Endothelial cell of umbilical vein (primary cell): ENCODE measurements around the gene EPHA4. TPM values are rescaled to one million over a fixed set of nuclear protein-coding genes. Genes with fewer than 3 reads are reported as not detected.

ENCODE experiments used
- BruUV-seq: library from RNA; stranded (reverse); fragments of 400-500 nt; replicated peaks from 2 replicates; lab custom pipeline; 2021; lab: Mats Ljungman, UMichigan
- CTCF ChIA-PET: fragments of 300-600, 350-600 bp; sonication (Branson Sonifier 250); formaldehyde crosslinking; loops from one replicate; lab custom pipeline; 2021; ENCODE audit warnings: antibody characterized with exemption, inconsistent platforms; lab: Charles Lee
- POLR2A ChIA-PET: fragments of 300-600, 350-600 bp; sonication (Branson Sonifier 250); formaldehyde crosslinking; loops from one replicate; lab custom pipeline; 2021; ENCODE audit warnings: antibody characterized with exemption, inconsistent platforms; lab: Charles Lee
- DNase-seq: peaks from one replicate; pipeline ENCODE4 v3.0.0-alpha.2; 2011; ENCODE audit warnings: low read depth, low spot score
- FAIRE-seq: peaks from 2 replicates; lab custom pipeline; 2011; peaks lifted over from hg19 to GRCh38; lab: Jason Lieb, UNC
- H2AFZ ChIP-seq: 2 replicates; pipeline ENCODE4 v1.6.0; 2012; ENCODE audit warnings: low read depth, low read length, control low read depth, inconsistent platforms
- H3K27ac ChIP-seq: 2 replicates; pipeline ENCODE4 v1.5.1; 2011; ENCODE audit warnings: low read depth, mild to moderate bottlenecking, control low read depth, low read length, moderate library complexity; ENCODE audit not compliant: insufficient read depth
- H3K27me3 ChIP-seq, 2 experiments: 2 replicates each; pipeline versions ENCODE4 v1.6.0 to v1.6.1; 2011; ENCODE audit warnings: low read length in 2 of 2, mixed read lengths in 1 of 2; ENCODE audit not compliant: control insufficient read depth in 2 of 2, insufficient read depth in 2 of 2
- H3K36me3 ChIP-seq, 2 experiments: 2 replicates in 1 of 2; 3 replicates in 1 of 2; pipeline ENCODE4 v1.5.1; 2011; ENCODE audit warnings: low read length in 2 of 2, mild to moderate bottlenecking in 1 of 2, moderate library complexity in 1 of 2; ENCODE audit not compliant: control insufficient read depth in 2 of 2, insufficient read depth in 2 of 2; ENCODE audit errors: extremely low read depth in 1 of 2
- H3K4me1 ChIP-seq: 3 replicates; pipeline ENCODE4 v1.5.1; 2011; ENCODE audit warnings: mild to moderate bottlenecking, low read length; ENCODE audit not compliant: control insufficient read depth, insufficient read depth; ENCODE audit errors: extremely low read depth
- H3K4me2 ChIP-seq: 2 replicates; pipeline ENCODE4 v1.6.1; 2011; ENCODE audit warnings: low read length, control low read depth, mixed read lengths; ENCODE audit not compliant: insufficient read depth
- H3K4me3 ChIP-seq, 3 experiments: fragments of 200-600 bp in 1 of 3; sonication (generic), shearing (Covaris generic) in 1 of 3; replicated peaks in 1 of 3; 2 replicates each; pipeline ENCODE4 v1.5.1; 2011 to 2016; ENCODE audit warnings: control low read depth in 3 of 3, low read length in 3 of 3, mild to moderate bottlenecking in 2 of 3, inconsistent platforms in 1 of 3, low read depth in 1 of 3, moderate library complexity in 1 of 3; ENCODE audit not compliant: insufficient read depth in 1 of 3
- H3K79me2 ChIP-seq: 2 replicates; pipeline ENCODE4 v1.6.0; 2012; ENCODE audit warnings: low read length, inconsistent platforms; ENCODE audit not compliant: control insufficient read depth, insufficient read depth
- H3K9ac ChIP-seq: replicated peaks from 2 replicates; pipeline ENCODE3; 2011; ENCODE audit warnings: low read length, control low read depth; ENCODE audit not compliant: insufficient read depth; ENCODE audit errors: extremely low read depth
- H3K9me1 ChIP-seq: replicated peaks from 3 replicates; pipeline ENCODE4 v1.6.0; 2011; ENCODE audit warnings: mild to moderate bottlenecking, low read length; ENCODE audit not compliant: control insufficient read depth, insufficient read depth; ENCODE audit errors: extremely low read depth
- H3K9me3 ChIP-seq: replicated peaks from 2 replicates; pipeline ENCODE4 v1.5.1; 2012; ENCODE audit warnings: low read length, inconsistent platforms; ENCODE audit not compliant: control insufficient read depth, insufficient read depth
- H4K20me1 ChIP-seq: replicated peaks from 2 replicates; pipeline ENCODE3; 2011; ENCODE audit warnings: mild to moderate bottlenecking, low read length; ENCODE audit not compliant: control insufficient read depth, insufficient read depth; ENCODE audit errors: extremely low read depth
- EZH2 ChIP-seq: IDR thresholded peaks from 2 replicates; pipeline ENCODE4 v1.6.1; 2012; ENCODE audit warnings: borderline replicate concordance, low read depth, mild to moderate bottlenecking, moderate library complexity, low read length, inconsistent platforms; ENCODE audit not compliant: severe bottlenecking
- FOS ChIP-seq: IDR thresholded peaks from 2 replicates; pipeline ENCODE4 v1.6.1; 2011; ENCODE audit warnings: mild to moderate bottlenecking, low read length, moderate library complexity, borderline replicate concordance; ENCODE audit not compliant: insufficient read depth
- JUN ChIP-seq: IDR thresholded peaks from 2 replicates; pipeline ENCODE4 v1.6.1; 2011; ENCODE audit warnings: borderline replicate concordance, low read depth; ENCODE audit not compliant: insufficient read length, insufficient read depth
- MAX ChIP-seq: IDR thresholded peaks from 2 replicates; pipeline ENCODE4 v1.6.1; 2011; ENCODE audit not compliant: insufficient read depth, insufficient read length
- MYC ChIP-seq: IDR thresholded peaks from one replicate; pipeline ENCODE4 v1.6.1; 2011; ENCODE audit warnings: mild to moderate bottlenecking, low read depth, low read length
- POLR2A ChIP-seq: IDR thresholded peaks from 2 replicates; pipeline ENCODE4 v1.6.1; 2012; ENCODE audit warnings: low read depth, mild to moderate bottlenecking, control low read depth, low read length
- POLR2AphosphoS5 ChIP-seq: IDR thresholded peaks from 2 replicates; pipeline ENCODE4 v1.6.1; 2012; ENCODE audit warnings: low read depth, mild to moderate bottlenecking, control low read depth, low read length, moderate library complexity; ENCODE audit not compliant: insufficient read depth
- dilution Hi-C: fragments of 300-500 bp; cut with MboI; formaldehyde crosslinking; loops from one replicate; pipeline ENCODE4 v1.15.0; 2019; ENCODE audit warnings: low sequenced_read_pairs; ENCODE audit not compliant: extremely low pct_ligation_motif_present
- intact Hi-C: fragments of 100-400 bp; cut with micrococcal nuclease; formaldehyde crosslinking; loops from one replicate; pipeline ENCODE4 v1.10.0; 2022
- polyA plus RNA-seq, 4 experiments: library from polyadenylated mRNA; depleted of rRNA in 3 of 4; stranded (reverse) in 3 of 4; unstranded in 1 of 4; fragments of >200 nt; gene quantifications; 2 replicates each; pipeline versions ENCODE4 v1.2.1 to v1.2.3, GENCODE V29; 2011 to 2012; ENCODE audit warnings: missing spikeins in 1 of 4
- total RNA-seq: library from RNA; stranded (reverse); gene quantifications from 2 replicates; pipeline ENCODE4 v1.2.3, GENCODE V29; 2021
- TF ChIP-seq, protein P1 (sequence below), 2 donors: IDR thresholded peaks; 1 replicate in 1 of 2; 2 replicates in 1 of 2; pipeline ENCODE4 v1.5.1; 2011; ENCODE audit warnings: low read length in 2 of 2, mild to moderate bottlenecking in 2 of 2, moderate library complexity in 2 of 2, control low read depth in 1 of 2, inconsistent platforms in 1 of 2, low read depth in 1 of 2; ENCODE audit not compliant: insufficient read depth in 1 of 2; ENCODE audit errors: extremely low read depth in 1 of 2

EPHA4 gene
- total and polyA plus RNA-seq, 2 donors (not counting 3 experiments of a cell fraction or from before 2014, with no cell fraction given): 11.9 to 19.8 TPM

DNA sequence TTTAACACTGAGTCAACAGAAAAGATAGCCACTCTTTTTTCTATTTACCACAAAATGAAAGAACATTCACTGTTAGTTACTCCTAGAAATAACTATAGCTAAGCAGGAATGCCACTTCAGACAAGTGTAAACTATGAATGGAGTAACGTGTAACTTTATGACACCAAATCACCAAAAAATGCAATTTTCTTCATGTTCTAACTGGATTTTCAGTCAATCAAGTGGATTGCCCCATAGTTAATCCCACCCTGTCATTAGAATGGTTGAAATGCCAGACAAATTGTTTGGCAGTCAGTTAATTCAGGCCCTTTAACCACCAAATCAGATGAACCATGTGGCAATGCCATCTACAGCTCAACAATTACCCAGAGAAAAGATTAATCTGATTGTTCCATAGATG is 9.9 kb downstream of the EPHA4 start:
- TF ChIP-seq MYC (no peak), JUN (no peak), MAX (no peak), POLR2AphosphoS5 (no peak), POLR2A (no peak), FOS (no peak), EZH2 (no peak)
- TF ChIP-seq, protein P1, sequence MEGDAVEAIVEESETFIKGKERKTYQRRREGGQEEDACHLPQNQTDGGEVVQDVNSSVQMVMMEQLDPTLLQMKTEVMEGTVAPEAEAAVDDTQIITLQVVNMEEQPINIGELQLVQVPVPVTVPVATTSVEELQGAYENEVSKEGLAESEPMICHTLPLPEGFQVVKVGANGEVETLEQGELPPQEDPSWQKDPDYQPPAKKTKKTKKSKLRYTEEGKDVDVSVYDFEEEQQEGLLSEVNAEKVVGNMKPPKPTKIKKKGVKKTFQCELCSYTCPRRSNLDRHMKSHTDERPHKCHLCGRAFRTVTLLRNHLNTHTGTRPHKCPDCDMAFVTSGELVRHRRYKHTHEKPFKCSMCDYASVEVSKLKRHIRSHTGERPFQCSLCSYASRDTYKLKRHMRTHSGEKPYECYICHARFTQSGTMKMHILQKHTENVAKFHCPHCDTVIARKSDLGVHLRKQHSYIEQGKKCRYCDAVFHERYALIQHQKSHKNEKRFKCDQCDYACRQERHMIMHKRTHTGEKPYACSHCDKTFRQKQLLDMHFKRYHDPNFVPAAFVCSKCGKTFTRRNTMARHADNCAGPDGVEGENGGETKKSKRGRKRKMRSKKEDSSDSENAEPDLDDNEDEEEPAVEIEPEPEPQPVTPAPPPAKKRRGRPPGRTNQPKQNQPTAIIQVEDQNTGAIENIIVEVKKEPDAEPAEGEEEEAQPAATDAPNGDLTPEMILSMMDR (IDR thresholded peaks at IDR 0.05; ENCODE audit: extremely low read depth in 1 of 2, insufficient read depth in 1 of 2, low read depth in 1 of 2, low read length in 2 of 2): no peak
- CTCF ChIA-PET: interaction anchor here (1.7 kb wide), 1 partner anchor 11 kb away, joined by 5 read pairs; no protein-coding TSS in a partner anchor

More for the DNA sequence above, 9.9 kb downstream of the EPHA4 start:
- intact Hi-C loops: no loop called here
- FAIRE-seq (no peak), DNase-seq (no peak)
- Histone ChIP-seq H3K9me1 (no peaks in the 10 kb centered on the region), H3K36me3 (no peaks in the 10 kb centered on the region), H3K79me2 (peaks cover 11% of the 10 kb centered on the region), H3K27me3 (no peaks in the 10 kb centered on the region), H2AFZ (no peak overlapping the region), H4K20me1 (no peaks in the 10 kb centered on the region), H3K9ac (no peak overlapping the region), H3K27ac (no peak overlapping the region), H3K4me1 (no peaks in the 10 kb centered on the region), H3K4me3 (no peak overlapping the region), H3K4me2 (no peak overlapping the region), H3K9me3 (no peaks in the 10 kb centered on the region)
- dilution Hi-C loops: no loop called here
- BruUV-seq: no TSS peak
- POLR2A ChIA-PET: no interaction called here
